ENCODE measurements around the gene DCAF8.

DNA sequence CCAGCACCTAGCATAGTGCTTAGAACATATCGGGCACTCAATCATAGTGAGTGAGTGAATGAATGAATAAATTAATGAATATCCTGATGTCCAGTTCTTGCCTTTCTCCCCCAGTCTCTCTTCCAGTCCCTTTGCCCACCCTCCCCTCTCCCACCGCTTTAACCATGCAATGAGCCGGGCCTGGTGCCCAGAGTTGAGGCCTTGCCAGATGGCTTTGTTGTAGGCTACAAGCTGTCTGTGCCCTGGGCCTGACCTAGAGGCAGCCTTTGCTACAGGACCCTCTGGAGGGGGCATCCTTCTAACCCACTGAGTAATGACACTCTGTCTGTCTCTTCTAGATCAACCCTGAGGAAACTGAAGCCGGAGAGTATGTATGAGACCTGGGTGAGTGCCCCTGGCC is 65.1 kb downstream of the DCAF8 start:
- TF ChIP-seq POLR2AphosphoS5 (IDR thresholded peaks at IDR 0.05; ENCODE audit: low read depth, low read length) (no peak), POLR2A (IDR thresholded peaks at IDR 0.05; ENCODE audit: low read depth, low read length) (no peak)
